H9 (cell line): ENCODE measurements around the gene PCDHA1. TPM values are rescaled to one million over a fixed set of nuclear protein-coding genes. Genes with fewer than 3 reads are reported as not detected.

ENCODE experiments used
- DNase-seq: peaks from one replicate; pipeline ENCODE4 v3.0.0-alpha.2; 2017
- H2AFZ ChIP-seq: one replicate; pipeline ENCODE4 v1.6.1; 2013; ENCODE audit warnings: mild to moderate bottlenecking, low read length, control low read depth, moderate library complexity
- H2AK5ac ChIP-seq: 2 replicates; pipeline ENCODE4 v1.6.1; 2013; ENCODE audit warnings: low read length, control low read depth, mixed read lengths; ENCODE audit not compliant: insufficient read length
- H2BK120ac ChIP-seq: one replicate; pipeline ENCODE4 v1.6.1; 2013; ENCODE audit warnings: low read depth, mild to moderate bottlenecking, low read length, control low read depth, inconsistent platforms; ENCODE audit not compliant: poor library complexity, severe bottlenecking
- H2BK12ac ChIP-seq: 2 replicates; pipeline ENCODE4 v1.6.1; 2013; ENCODE audit warnings: low read length, control low read depth, mixed read lengths, low read depth; ENCODE audit not compliant: insufficient read length
- H2BK15ac ChIP-seq: 2 replicates; pipeline ENCODE4 v1.6.1; 2013; ENCODE audit warnings: low read depth, low read length, control low read depth
- H2BK20ac ChIP-seq: one replicate; pipeline ENCODE4 v1.6.1; 2013; ENCODE audit warnings: low read depth, mild to moderate bottlenecking, low read length, control low read depth, inconsistent platforms; ENCODE audit not compliant: poor library complexity, severe bottlenecking
- H2BK5ac ChIP-seq: 2 replicates; pipeline ENCODE4 v1.6.1; 2013; ENCODE audit warnings: low read length, control low read depth, mixed read lengths; ENCODE audit not compliant: insufficient read length
- H3K14ac ChIP-seq: 2 replicates; pipeline ENCODE4 v1.6.1; 2013; ENCODE audit warnings: low read length, control low read depth; ENCODE audit not compliant: insufficient read depth
- H3K18ac ChIP-seq: 2 replicates; pipeline ENCODE4 v1.6.1; 2013; ENCODE audit warnings: low read depth, mild to moderate bottlenecking, mixed read lengths, low read length, control low read depth; ENCODE audit not compliant: insufficient read length
- H3K23ac ChIP-seq: 2 replicates; pipeline ENCODE4 v1.6.1; 2013; ENCODE audit warnings: low read length, control low read depth, mixed read lengths, low read depth; ENCODE audit not compliant: insufficient read length
- H3K23me2 ChIP-seq: 2 replicates; pipeline ENCODE4 v1.6.1; 2013; ENCODE audit warnings: low read depth, mild to moderate bottlenecking, mixed read lengths, low read length, control low read depth; ENCODE audit not compliant: insufficient read length, poor library complexity, severe bottlenecking
- H3K27ac ChIP-seq: 2 replicates; pipeline ENCODE4 v1.5.1; 2013; ENCODE audit warnings: low read length, control low read depth, mixed read lengths, low read depth; ENCODE audit not compliant: insufficient read length
- H3K27me3 ChIP-seq: 2 replicates; pipeline ENCODE4 v1.6.1; 2013; ENCODE audit warnings: low read length, control low read depth, inconsistent platforms; ENCODE audit not compliant: insufficient read depth
- H3K4ac ChIP-seq: 2 replicates; pipeline ENCODE4 v1.6.1; 2013; ENCODE audit warnings: low read depth, mild to moderate bottlenecking, control low read depth, inconsistent platforms, low read length, moderate library complexity
- H3K4me1 ChIP-seq: 2 replicates; pipeline ENCODE4 v1.6.1; 2013; ENCODE audit warnings: low read length, control low read depth, inconsistent platforms; ENCODE audit not compliant: insufficient read depth
- H3K4me2 ChIP-seq: 2 replicates; pipeline ENCODE4 v1.6.1; 2013; ENCODE audit warnings: low read length, control low read depth, mixed read lengths; ENCODE audit not compliant: insufficient read length, insufficient read depth
- H3K56ac ChIP-seq: 2 replicates; pipeline ENCODE4 v1.6.1; 2013; ENCODE audit warnings: low read depth, mild to moderate bottlenecking, mixed read lengths, low read length, control low read depth; ENCODE audit not compliant: insufficient read length
- H3K79me1 ChIP-seq: 2 replicates; pipeline ENCODE4 v1.6.1; 2013; ENCODE audit warnings: low read depth, mild to moderate bottlenecking, moderate library complexity, low read length, control low read depth, inconsistent platforms; ENCODE audit not compliant: insufficient read depth, poor library complexity, severe bottlenecking
- H3K79me2 ChIP-seq: 2 replicates; pipeline ENCODE4 v1.6.1; 2013; ENCODE audit warnings: low read length, control low read depth, inconsistent platforms; ENCODE audit not compliant: insufficient read depth
- H3K9ac ChIP-seq: 2 replicates; pipeline ENCODE4 v1.6.1; 2013; ENCODE audit warnings: low read length, control low read depth, mixed read lengths; ENCODE audit not compliant: insufficient read length; ENCODE audit errors: extremely low read depth
- H3K9me3 ChIP-seq: one replicate; pipeline ENCODE4 v1.6.1; 2013; ENCODE audit warnings: low read depth, low read length, inconsistent platforms; ENCODE audit not compliant: control insufficient read depth
- H3T11ph ChIP-seq: one replicate; pipeline ENCODE4 v1.6.1; 2013; ENCODE audit warnings: mild to moderate bottlenecking, low read length, control low read depth, inconsistent platforms
- H4K20me1 ChIP-seq: one replicate; pipeline ENCODE4 v1.6.1; 2013; ENCODE audit not compliant: control insufficient read depth, insufficient read length, insufficient read depth
- H4K5ac ChIP-seq: 2 replicates; pipeline ENCODE4 v1.6.1; 2013; ENCODE audit warnings: low read depth, mild to moderate bottlenecking, mixed read lengths, low read length, control low read depth; ENCODE audit not compliant: insufficient read length
- H4K8ac ChIP-seq: replicated peaks from 2 replicates; pipeline ENCODE4 v1.6.1; 2013; ENCODE audit warnings: low read length, control low read depth, mixed read lengths, low read depth; ENCODE audit not compliant: insufficient read length
- H4K91ac ChIP-seq: 2 replicates; pipeline ENCODE4 v1.6.1; 2013; ENCODE audit warnings: low read depth, mild to moderate bottlenecking, moderate library complexity, mixed read lengths, low read length, control low read depth; ENCODE audit not compliant: insufficient read length
- H3K27ac Mint-ChIP-seq, 3 experiments: 2 replicates in 2 of 3; 3 replicates in 1 of 3; pipeline ENCODE4 v1.8.0; 2020 to 2021; ENCODE audit warnings: mixed read lengths in 3 of 3, mild to moderate bottlenecking in 1 of 3, moderate library complexity in 1 of 3
- H3K27me3 Mint-ChIP-seq: 2 replicates; pipeline ENCODE4 v1.8.0; 2021; ENCODE audit warnings: low read depth, mild to moderate bottlenecking, moderate library complexity, mixed read lengths
- H3K36me3 Mint-ChIP-seq, 3 experiments: 2 replicates in 2 of 3; 3 replicates in 1 of 3; pipeline ENCODE4 v1.8.0; 2020 to 2021; ENCODE audit warnings: low read depth in 3 of 3, mixed read lengths in 3 of 3; ENCODE audit not compliant: insufficient read depth in 1 of 3
- H3K4me1 Mint-ChIP-seq, 2 experiments: 2 replicates each; pipeline ENCODE4 v1.8.0; 2020; ENCODE audit warnings: mixed read lengths in 2 of 2
- H3K4me3 Mint-ChIP-seq, 2 experiments: 2 replicates in 1 of 2; 3 replicates in 1 of 2; pipeline ENCODE4 v1.8.0; 2020 to 2021; ENCODE audit warnings: mild to moderate bottlenecking in 2 of 2, mixed read lengths in 2 of 2, moderate library complexity in 1 of 2
- H3K9me3 Mint-ChIP-seq, 2 experiments: 2 replicates in 1 of 2; 3 replicates in 1 of 2; pipeline ENCODE4 v1.8.0; 2020; ENCODE audit warnings: mild to moderate bottlenecking in 2 of 2, mixed read lengths in 2 of 2, moderate library complexity in 1 of 2
- total RNA-seq: library from RNA; stranded (reverse); gene quantifications from 2 replicates; pipeline ENCODE4 v1.2.1, GENCODE V29; 2021
- TF ChIP-seq, protein P1 (sequence below): fragments of 200-600 bp; sonication (generic); conservative IDR thresholded peaks from 3 replicates; pipeline ENCODE4 v1.8.0; 2021; ENCODE audit warnings: antibody characterized with exemption, mild to moderate bottlenecking

PCDHA1 gene
- total RNA-seq, 1 experiment from 2014 or later, result 0.61 TPM

DNA sequence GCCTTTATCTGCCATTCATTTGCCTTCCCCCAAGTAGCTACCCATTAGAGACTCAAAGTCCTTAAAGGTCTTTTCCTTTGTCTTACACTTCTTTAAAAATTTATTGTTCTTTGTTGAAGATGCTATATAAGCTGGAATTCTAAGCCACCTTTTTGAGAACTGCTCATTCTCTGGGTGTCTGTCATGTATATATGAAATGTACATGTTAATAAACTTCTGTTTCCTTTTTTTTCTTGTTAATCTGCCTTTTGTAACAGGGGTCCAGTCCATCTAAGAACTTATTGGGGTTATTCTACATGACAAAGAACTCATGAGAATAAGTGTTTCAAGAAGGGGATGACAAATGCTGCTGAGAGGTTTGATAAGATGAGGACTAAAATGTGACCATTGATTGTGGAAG lies 221.9 kb downstream of the PCDHA1 start:
- H3K18ac ChIP-seq, result no peak overlapping the region
- no peaks in the 10 kb centered on the region for H3K23me2 ChIP-seq
- H3K79me1 ChIP-seq, result no peaks in the 10 kb centered on the region
- H4K8ac ChIP-seq, result no peak overlapping the region
- TF ChIP-seq, protein P1, sequence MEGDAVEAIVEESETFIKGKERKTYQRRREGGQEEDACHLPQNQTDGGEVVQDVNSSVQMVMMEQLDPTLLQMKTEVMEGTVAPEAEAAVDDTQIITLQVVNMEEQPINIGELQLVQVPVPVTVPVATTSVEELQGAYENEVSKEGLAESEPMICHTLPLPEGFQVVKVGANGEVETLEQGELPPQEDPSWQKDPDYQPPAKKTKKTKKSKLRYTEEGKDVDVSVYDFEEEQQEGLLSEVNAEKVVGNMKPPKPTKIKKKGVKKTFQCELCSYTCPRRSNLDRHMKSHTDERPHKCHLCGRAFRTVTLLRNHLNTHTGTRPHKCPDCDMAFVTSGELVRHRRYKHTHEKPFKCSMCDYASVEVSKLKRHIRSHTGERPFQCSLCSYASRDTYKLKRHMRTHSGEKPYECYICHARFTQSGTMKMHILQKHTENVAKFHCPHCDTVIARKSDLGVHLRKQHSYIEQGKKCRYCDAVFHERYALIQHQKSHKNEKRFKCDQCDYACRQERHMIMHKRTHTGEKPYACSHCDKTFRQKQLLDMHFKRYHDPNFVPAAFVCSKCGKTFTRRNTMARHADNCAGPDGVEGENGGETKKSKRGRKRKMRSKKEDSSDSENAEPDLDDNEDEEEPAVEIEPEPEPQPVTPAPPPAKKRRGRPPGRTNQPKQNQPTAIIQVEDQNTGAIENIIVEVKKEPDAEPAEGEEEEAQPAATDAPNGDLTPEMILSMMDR, result no peak
- H3K27ac ChIP-seq, result no peak overlapping the region
- no peaks in the 10 kb centered on the region for H3K79me2 ChIP-seq
- no peak overlapping the region; a peak in 1 of 7 replicates for H3K27ac Mint-ChIP-seq
- no peak overlapping the region for H2BK12ac ChIP-seq
- no peak overlapping the region for H3K56ac ChIP-seq
- no peak overlapping the region for H3K14ac ChIP-seq
- H2AFZ ChIP-seq, result no peak overlapping the region
- H3K9me3 Mint-ChIP-seq, result no peaks in the 10 kb centered on the region
- H3K4me1 ChIP-seq, result peaks cover 17% of the 10 kb centered on the region
- H4K20me1 ChIP-seq, result no peaks in the 10 kb centered on the region
- H2AK5ac ChIP-seq, result no peak overlapping the region
- H4K91ac ChIP-seq, result no peak overlapping the region
- H3K36me3 Mint-ChIP-seq, result peaks cover 6 to 31% (median 7%) of the 10 kb centered on the region in 3 experiments
- no peak overlapping the region for H2BK15ac ChIP-seq
- no peak overlapping the region for H4K5ac ChIP-seq
- H3K27me3 ChIP-seq, result no peaks in the 10 kb centered on the region
- H3K9ac ChIP-seq, result no peak overlapping the region
- no peak overlapping the region for H3K23ac ChIP-seq
- no peak overlapping the region for H2BK120ac ChIP-seq
- H3K4me1 Mint-ChIP-seq, result peaks cover 37 to 43% of the 10 kb centered on the region in 2 experiments
- H3T11ph ChIP-seq, result no peak overlapping the region
- no peak overlapping the region for H2BK20ac ChIP-seq
- no peaks in the 10 kb centered on the region for H3K9me3 ChIP-seq
- no peak overlapping the region for H3K4me3 Mint-ChIP-seq
- H3K27me3 Mint-ChIP-seq, result peaks cover 2% of the 10 kb centered on the region; the same call in 1 of the 2 replicates
- no peak overlapping the region for H3K4ac ChIP-seq
- no peak overlapping the region for H3K4me2 ChIP-seq
- no peak for DNase-seq
- no peak overlapping the region for H2BK5ac ChIP-seq
